H1 (cell line): ENCODE data around the gene COPG1. TPM values are rescaled to one million over a fixed set of nuclear protein-coding genes. Genes with fewer than 3 reads are reported as not detected.

Experiments
- CHD1 ChIP-seq: IDR thresholded peaks from 2 replicates; pipeline ENCODE4 v1.6.1; 2012; ENCODE audit warnings: low read depth, low read length, improper control_type of control experiment
- CHD2 ChIP-seq: IDR thresholded peaks from 2 replicates; pipeline ENCODE4 v1.6.1; 2012; ENCODE audit warnings: low read length, improper control_type of control experiment
- CHD7 ChIP-seq: fragments of 300-600 bp; sonication (generic); IDR thresholded peaks from 2 replicates; pipeline ENCODE4 v1.7.1; 2012; ENCODE audit warnings: low read length, moderate library complexity, mild to moderate bottlenecking, inconsistent platforms; ENCODE audit not compliant: insufficient replicate concordance
- KDM5A ChIP-seq: fragments of 200-600 bp; IDR thresholded peaks from 2 replicates; pipeline ENCODE4 v1.7.1; 2012; ENCODE audit warnings: mild to moderate bottlenecking, low read length, inconsistent platforms, mixed read lengths
- SIN3A ChIP-seq, 2 experiments: IDR thresholded peaks in 1 of 2; conservative IDR thresholded peaks in 1 of 2; 2 replicates each; pipeline ENCODE4 v1.6.1; 2011 to 2012; ENCODE audit warnings: low read length in 2 of 2, improper control_type of control experiment in 1 of 2, low read depth in 1 of 2, mild to moderate bottlenecking in 1 of 2
- SP2 ChIP-seq: IDR thresholded peaks from 2 replicates; pipeline ENCODE4 v1.6.1; 2012; ENCODE audit warnings: mild to moderate bottlenecking, low read length, inconsistent platforms
- ZNF274 ChIP-seq: IDR thresholded peaks from 2 replicates; pipeline ENCODE4 v1.7.0; 2012; ENCODE audit warnings: low read length, borderline replicate concordance; ENCODE audit errors: extremely low read depth
- polyA plus RNA-seq, 7 experiments: library from polyadenylated mRNA; depleted of rRNA in 3 of 7; stranded (reverse) in 5 of 7; unstranded in 2 of 7; fragments of >200 nt in 5 of 7; fragments of 200-250 nt in 2 of 7; gene quantifications; 1 replicate in 5 of 7; 2 replicates in 1 of 7; 4 replicates in 1 of 7; pipeline versions ENCODE4 v1.2.1 to v1.2.3, GENCODE V29; 2011 to 2013; ENCODE audit warnings: missing spikeins in 2 of 7, mixed read lengths in 2 of 7
- total RNA-seq: library from RNA; stranded (reverse); fragmentation: NEBNext Ultra II Directional; extraction: Animal tissue kit (Norgen Biotek cat#: 25700); gene quantifications from 2 replicates; pipeline ENCODE4 v1.2.1, GENCODE V29; 2021

Gene COPG1
- total and polyA plus RNA-seq, 2 of the 8 experiments (the other 6 are each of a cell fraction or from before 2014, with no cell fraction given), result 52.7 to 106 TPM

DNA sequence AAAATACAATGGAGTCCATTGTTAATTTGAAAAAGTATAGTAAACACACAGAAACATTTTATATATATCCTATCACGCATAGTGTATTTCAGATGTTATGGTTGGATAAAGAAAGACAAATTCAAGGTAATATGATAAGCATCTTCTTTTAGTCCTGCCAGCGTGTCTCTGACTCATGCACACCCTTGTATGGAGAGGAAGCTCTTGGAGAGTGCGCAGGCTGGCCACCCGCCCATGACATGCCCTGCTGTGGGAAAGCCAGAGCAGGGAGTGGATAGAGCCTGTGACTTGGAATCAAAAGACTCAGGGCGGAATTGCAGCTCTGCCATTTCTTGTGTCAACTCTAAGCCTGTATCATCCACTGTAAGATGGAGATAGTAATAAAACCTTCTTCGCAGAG is 23.0 kb upstream of the COPG1 start (continued):
- TF ChIP-seq CHD7 (no peak), SIN3A (conservative IDR thresholded peaks at IDR 0.05 in 1 of 2, IDR thresholded peaks at IDR 0.05 in 1 of 2; ENCODE audit: low read depth in 1 of 2, low read length in 2 of 2) (no peak), KDM5A (no peak), CHD1 (no peak), ZNF274 (no peak), CHD2 (no peak), SP2 (no peak)
